ENCODE measurements around the gene S100A16.

The S100A16 gene

GRCh38 chr1:153639280-153639679 is 26.3 kb upstream of the S100A16 start:
- peaks cover 96% of the 10 kb centered on the region for H3K36me3 ChIP-seq (ENCODE audit: low read depth)
- no peaks in the 10 kb centered on the region for H3K9me3 ChIP-seq (ENCODE audit: severe bottlenecking)
- DNase-seq (ENCODE audit: low spot score) (no peak), ATAC-seq (ENCODE audit: low read depth) (no peak)
- no peak overlapping the region for H3K27ac ChIP-seq (ENCODE audit: poor library complexity, severe bottlenecking)
- H3K27me3 ChIP-seq (ENCODE audit: insufficient read depth, poor library complexity, severe bottlenecking) = no peaks in the 10 kb centered on the region
- no peak for TF ChIP-seq CTCF (IDR thresholded peaks at IDR 0.05; ENCODE audit: poor library complexity, severe bottlenecking)
- H3K4me1 ChIP-seq (ENCODE audit: insufficient read depth, poor library complexity, severe bottlenecking) = no peaks in the 10 kb centered on the region
- no peak overlapping the region for H3K4me3 ChIP-seq (ENCODE audit: severe bottlenecking)

- no peaks in the 10 kb centered on the region for H3K4me1 ChIP-seq (ENCODE audit: insufficient read depth, poor library complexity, severe bottlenecking)
- no peaks in the 10 kb centered on the region for H3K27me3 ChIP-seq (ENCODE audit: insufficient read depth, poor library complexity, severe bottlenecking)
- no peak for TF ChIP-seq CTCF (IDR thresholded peaks at IDR 0.05; ENCODE audit: poor library complexity, severe bottlenecking)
- peaks cover 86% of the 10 kb centered on the region for H3K36me3 ChIP-seq (ENCODE audit: low read depth)
- no peaks in the 10 kb centered on the region for H3K9me3 ChIP-seq (ENCODE audit: severe bottlenecking)
- no peak for ATAC-seq (ENCODE audit: low read depth)
- no peak overlapping the region for H3K27ac ChIP-seq (ENCODE audit: poor library complexity, severe bottlenecking)
- DNase-seq (ENCODE audit: low spot score) = no peak
- H3K4me3 ChIP-seq (ENCODE audit: severe bottlenecking) = no peak overlapping the region
Measured at GRCh38 chr1:153638261-153638660, 25.3 kb upstream of the S100A16 start.

GRCh38 chr1:153636312-153636711 is 23.4 kb upstream of the S100A16 start:
- ATAC-seq (ENCODE audit: low read depth) = no peak
- Histone ChIP-seq H3K27me3 (ENCODE audit: insufficient read depth, poor library complexity, severe bottlenecking) (no peaks in the 10 kb centered on the region), H3K4me3 (ENCODE audit: severe bottlenecking) (no peak overlapping the region), H3K4me1 (ENCODE audit: insufficient read depth, poor library complexity, severe bottlenecking) (no peaks in the 10 kb centered on the region), H3K27ac (ENCODE audit: poor library complexity, severe bottlenecking) (no peak overlapping the region), H3K9me3 (ENCODE audit: severe bottlenecking) (no peaks in the 10 kb centered on the region), H3K36me3 (ENCODE audit: low read depth) (peaks cover 66% of the 10 kb centered on the region)
- TF ChIP-seq CTCF (IDR thresholded peaks at IDR 0.05; ENCODE audit: poor library complexity, severe bottlenecking) = no peak
- no peak for DNase-seq (ENCODE audit: low spot score)

GRCh38 chr1:153635872-153636271 is 22.9 kb upstream of the S100A16 start:
- H3K4me1 ChIP-seq (ENCODE audit: insufficient read depth, poor library complexity, severe bottlenecking) = no peaks in the 10 kb centered on the region
- no peak for DNase-seq (ENCODE audit: low spot score)
- no peaks in the 10 kb centered on the region for H3K9me3 ChIP-seq (ENCODE audit: severe bottlenecking)
- H3K27ac ChIP-seq (ENCODE audit: poor library complexity, severe bottlenecking) = peak overlapping the region; percentile 91
- H3K36me3 ChIP-seq (ENCODE audit: low read depth) = peaks cover 62% of the 10 kb centered on the region
- H3K4me3 ChIP-seq (ENCODE audit: severe bottlenecking) = no peak overlapping the region
- no peak for ATAC-seq (ENCODE audit: low read depth)
- H3K27me3 ChIP-seq (ENCODE audit: insufficient read depth, poor library complexity, severe bottlenecking) = no peaks in the 10 kb centered on the region
- TF ChIP-seq CTCF (IDR thresholded peaks at IDR 0.05; ENCODE audit: poor library complexity, severe bottlenecking) = no peak

- Histone ChIP-seq H3K9me3 (ENCODE audit: severe bottlenecking) (no peaks in the 10 kb centered on the region), H3K27ac (ENCODE audit: poor library complexity, severe bottlenecking) (peak within 1 kb of the TSS; percentile 91), H3K4me3 (ENCODE audit: severe bottlenecking) (peak within 1 kb of the TSS; percentile 90), H3K36me3 (ENCODE audit: low read depth) (peaks cover 43% of the 10 kb centered on the region), H3K27me3 (ENCODE audit: insufficient read depth, poor library complexity, severe bottlenecking) (no peaks in the 10 kb centered on the region), H3K4me1 (ENCODE audit: insufficient read depth, poor library complexity, severe bottlenecking) (no peaks in the 10 kb centered on the region)
- DNase-seq (ENCODE audit: low spot score) (peak; percentile 98), ATAC-seq (ENCODE audit: low read depth) (peak; percentile 87)
- no peak for TF ChIP-seq CTCF (IDR thresholded peaks at IDR 0.05; ENCODE audit: poor library complexity, severe bottlenecking)
Measured at GRCh38 chr1:153633754-153634665, 21.1 kb upstream of the S100A16 start, which contains the start of gene CHTOP. Gene CHTOP (plus strand): TSS chr1:153634066. CDS start chr1:153636589, 2,523 bp downstream.
